Activated CD8-positive, alpha-beta T cell treated with anti-CD3 and anti-CD28 coated beads, Interleukin-2, amount 10 ng/mL, durations not matched to agents 7 days and 5 days (primary cell): ENCODE results near the gene GPRIN3. TPM values are rescaled to one million over a fixed set of nuclear protein-coding genes. Genes with fewer than 3 reads are reported as not detected.

Experiments
- ATAC-seq: fragments of 150-1000 bp; cut with Tn5 transposase; one replicate; pipeline ENCODE4 v1.10.0; 2021; ENCODE audit warnings: moderate library complexity
- CTCF ChIA-PET: fragments of 350-600 bp; sonication (Branson Sonifier 250); formaldehyde crosslinking; loops from one replicate; lab custom pipeline; 2021; ENCODE audit warnings: antibody characterized with exemption; lab: Charles Lee
- POLR2A ChIA-PET: fragments of 350-600 bp; sonication (Branson Sonifier 250); formaldehyde crosslinking; loops from one replicate; lab custom pipeline; 2021; ENCODE audit warnings: antibody characterized with exemption; lab: Charles Lee
- DNase-seq: peaks from one replicate; pipeline ENCODE4 v3.0.0-alpha.2; 2020
- H3K27ac Mint-ChIP-seq: one replicate; pipeline ENCODE4 v1.8.0; 2021; ENCODE audit warnings: mild to moderate bottlenecking, mixed read lengths
- H3K27me3 Mint-ChIP-seq: one replicate; pipeline ENCODE4 v1.8.0; 2021; ENCODE audit warnings: low read depth, mixed read lengths
- H3K36me3 Mint-ChIP-seq: one replicate; pipeline ENCODE4 v1.8.0; 2021; ENCODE audit warnings: low read depth, mixed read lengths
- H3K4me1 Mint-ChIP-seq: one replicate; pipeline ENCODE4 v1.8.0; 2021; ENCODE audit warnings: low read depth, mixed read lengths
- H3K4me3 Mint-ChIP-seq: one replicate; pipeline ENCODE4 v1.8.0; 2021; ENCODE audit warnings: mild to moderate bottlenecking, mixed read lengths
- H3K9me3 Mint-ChIP-seq: one replicate; pipeline ENCODE4 v1.8.0; 2022; ENCODE audit warnings: mixed read lengths; ENCODE audit not compliant: insufficient read depth
- total RNA-seq, 2 experiments: library from RNA; stranded (reverse); gene quantifications; one replicate each; pipeline ENCODE4 v1.2.3, GENCODE V29; 2021

GPRIN3 gene
- total RNA-seq, 2 experiments from 2014 or later = 40.6 to 40.8 TPM

DNA sequence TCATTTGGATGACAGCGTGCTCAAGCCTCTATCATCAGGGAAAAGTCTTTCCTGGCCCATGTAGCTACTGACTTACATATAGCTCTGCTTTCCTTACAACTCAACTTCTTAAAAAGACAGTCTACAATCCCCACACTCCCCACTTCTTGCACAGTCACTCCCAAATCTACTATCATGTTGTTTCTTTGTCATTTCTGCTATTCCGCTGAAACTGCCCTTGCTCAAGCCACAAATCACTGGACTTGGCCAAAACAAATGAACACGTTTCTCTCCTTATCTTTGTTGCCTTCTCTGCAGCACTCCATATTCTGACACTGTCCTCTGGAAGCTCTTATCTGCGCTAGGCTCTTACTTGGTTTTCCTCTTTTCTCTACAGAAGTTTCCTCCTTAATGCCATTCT, 28.2 kb downstream of the GPRIN3 start:
- peaks cover 3% of the 10 kb centered on the region for H3K9me3 Mint-ChIP-seq
- no peak overlapping the region for H3K27ac Mint-ChIP-seq
- DNase-seq (no peak), ATAC-seq (no peak)
- peaks cover 63% of the 10 kb centered on the region for H3K36me3 Mint-ChIP-seq
- ChIA-PET POLR2A (interaction anchor here (1.0 kb wide), 1 partner anchor 10 kb away, joined by 4 read pairs; no protein-coding TSS in a partner anchor), CTCF (interaction anchor here (1.0 to 4.2 kb wide), 3 partner anchors 21 to 26 kb away, joined by 3 to 15 read pairs (median 6); no protein-coding TSS in a partner anchor)
- peaks cover 30% of the 10 kb centered on the region for H3K4me1 Mint-ChIP-seq
- no peak overlapping the region for H3K4me3 Mint-ChIP-seq
- H3K27me3 Mint-ChIP-seq = no peaks in the 10 kb centered on the region

DNA sequence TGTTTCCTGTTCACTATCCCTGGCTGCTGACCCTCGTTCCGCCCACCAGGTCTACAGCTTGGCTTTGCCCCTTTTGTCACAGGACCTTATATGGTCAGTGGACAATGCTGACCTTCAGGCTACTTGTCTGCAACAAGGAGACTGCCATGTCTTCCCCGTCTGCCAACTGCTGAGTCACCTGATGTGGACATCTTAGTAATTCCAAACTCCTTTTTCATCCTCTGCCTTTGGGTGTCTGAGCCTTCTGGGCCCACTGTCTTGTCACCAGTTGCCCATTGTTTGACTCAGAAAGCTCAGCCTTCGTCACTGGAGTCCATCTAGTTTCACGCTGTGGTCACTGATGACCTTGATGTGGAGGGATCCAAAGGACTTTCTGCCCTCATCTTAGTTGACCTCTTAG, 30.2 kb downstream of the GPRIN3 start:
- ATAC-seq = no peak
- ChIA-PET CTCF (interaction anchor here (0.7 to 4.2 kb wide), 6 partner anchors 9 to 51 kb away, joined by 3 to 15 read pairs (median 4); no protein-coding TSS in a partner anchor), POLR2A (no interaction called here)
- peaks cover 58% of the 10 kb centered on the region for H3K36me3 Mint-ChIP-seq
- no peaks in the 10 kb centered on the region for H3K27me3 Mint-ChIP-seq
- H3K27ac Mint-ChIP-seq = no peak overlapping the region
- H3K4me3 Mint-ChIP-seq = no peak overlapping the region
- no peak for DNase-seq
- H3K4me1 Mint-ChIP-seq = peaks cover 20% of the 10 kb centered on the region
- H3K9me3 Mint-ChIP-seq = peaks cover 3% of the 10 kb centered on the region

DNA sequence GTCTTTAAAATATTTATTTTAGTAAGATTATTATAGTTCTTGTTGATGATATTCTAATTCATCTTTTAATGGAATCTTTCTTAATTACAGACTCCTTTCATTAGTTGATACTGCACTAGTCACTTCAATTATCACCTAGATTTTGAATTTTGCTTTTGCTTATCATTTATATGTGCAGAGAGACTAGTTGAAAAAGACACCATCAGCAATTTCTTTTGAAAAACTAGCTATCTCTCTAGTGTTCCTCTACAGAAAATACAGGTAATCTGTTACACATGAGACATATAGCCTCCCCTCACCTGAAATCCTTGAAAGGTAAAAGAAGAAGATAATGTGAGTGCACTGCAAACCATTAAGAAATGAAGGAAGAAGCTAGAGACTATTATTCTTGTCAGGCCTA, 31.3 kb downstream of the GPRIN3 start:
- no peak for ATAC-seq
- no peak for DNase-seq
- Mint-ChIP-seq H3K9me3 (no peaks in the 10 kb centered on the region), H3K36me3 (peaks cover 61% of the 10 kb centered on the region), H3K27ac (no peak overlapping the region), H3K27me3 (no peaks in the 10 kb centered on the region), H3K4me3 (no peak overlapping the region), H3K4me1 (peaks cover 26% of the 10 kb centered on the region)
- CTCF ChIA-PET = interaction anchor here (0.7 to 1.7 kb wide), 6 partner anchors 16 to 50 kb away, joined by 3 to 6 read pairs (median 4); no protein-coding TSS in a partner anchor
- POLR2A ChIA-PET = no interaction called here

DNA sequence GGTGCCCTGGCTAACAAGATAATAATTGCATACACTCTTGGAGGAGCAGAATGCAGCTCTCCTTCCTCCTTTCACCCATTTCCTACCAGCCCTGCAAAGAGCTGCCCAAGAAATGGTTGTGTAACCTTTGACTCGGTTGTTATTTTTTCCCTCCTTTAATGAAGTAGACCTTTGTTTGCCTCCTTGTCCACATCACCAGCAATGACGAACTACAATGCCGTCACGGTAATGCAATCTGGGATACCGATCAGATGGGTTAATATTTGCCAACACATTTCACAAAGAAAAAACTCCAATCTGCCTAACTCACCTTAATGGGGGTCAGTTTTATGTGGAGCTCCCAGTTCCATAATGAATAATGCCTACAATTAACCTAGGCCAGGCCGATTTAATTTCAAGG, 32.0 kb downstream of the GPRIN3 start:
- no peak overlapping the region for H3K4me3 Mint-ChIP-seq
- H3K4me1 Mint-ChIP-seq = peaks cover 33% of the 10 kb centered on the region
- POLR2A ChIA-PET = interaction anchor here (1.5 kb wide), 1 partner anchor 20 kb away, joined by 4 read pairs; no protein-coding TSS in a partner anchor

DNA sequence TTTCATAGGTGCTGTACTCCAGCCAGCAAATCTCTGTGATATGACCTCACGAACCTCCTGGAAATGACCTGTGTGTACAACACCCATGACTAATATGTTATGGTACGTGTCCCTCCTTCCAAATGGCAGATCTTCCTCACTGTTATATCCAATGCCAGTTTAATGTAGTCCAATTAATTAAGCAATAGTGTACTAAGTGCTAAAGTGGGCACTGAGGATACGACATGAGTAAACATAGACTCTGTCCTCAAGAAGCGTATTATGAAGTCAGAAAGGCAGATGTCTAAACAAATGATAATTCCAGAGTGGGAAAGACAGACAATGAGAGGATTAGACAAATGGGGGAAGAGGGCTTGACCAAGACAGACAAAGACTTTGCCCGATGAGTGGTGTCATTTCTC, 33.9 kb downstream of the GPRIN3 start:
- ChIA-PET CTCF (interaction anchor here (1.4 kb wide), 1 partner anchor 21 kb away, joined by 3 read pairs; no protein-coding TSS in a partner anchor), POLR2A (no interaction called here)
- ATAC-seq = no peak
- H3K4me1 Mint-ChIP-seq = peaks cover 40% of the 10 kb centered on the region
- no peaks in the 10 kb centered on the region for H3K27me3 Mint-ChIP-seq
- H3K36me3 Mint-ChIP-seq = peaks cover 73% of the 10 kb centered on the region
- no peaks in the 10 kb centered on the region for H3K9me3 Mint-ChIP-seq
- DNase-seq = no peak
- H3K27ac Mint-ChIP-seq = no peak overlapping the region
- H3K4me3 Mint-ChIP-seq = no peak overlapping the region

More for the DNA sequence above, 32.0 kb downstream of the GPRIN3 start:
- Mint-ChIP-seq H3K9me3 (no peaks in the 10 kb centered on the region), H3K27ac (no peak overlapping the region), H3K27me3 (no peaks in the 10 kb centered on the region), H3K36me3 (peaks cover 63% of the 10 kb centered on the region)
- DNase-seq = no peak
- ATAC-seq = no peak
- CTCF ChIA-PET = interaction anchor here (1.0 to 1.7 kb wide), 2 partner anchors 15 to 19 kb away, joined by 3 to 4 read pairs; no protein-coding TSS in a partner anchor

DNA sequence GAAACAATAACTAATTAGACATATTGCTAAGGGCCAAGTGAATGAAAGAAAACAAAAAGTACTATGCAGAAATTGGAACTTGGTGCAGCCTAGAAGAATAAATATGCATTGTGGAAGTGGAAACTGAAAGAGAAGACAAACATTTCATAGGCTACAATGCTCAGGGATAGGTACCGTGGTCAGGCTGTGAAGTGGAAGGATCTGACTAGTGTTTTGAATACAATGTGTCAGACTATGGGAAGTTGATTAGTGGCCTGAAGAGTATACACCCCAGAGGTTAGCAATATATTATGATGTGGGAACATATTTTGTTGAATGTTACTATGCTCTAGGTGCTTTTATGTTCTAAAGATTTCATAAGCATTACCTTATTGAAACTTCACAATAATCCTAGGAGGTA, 36.8 kb downstream of the GPRIN3 start:
- Mint-ChIP-seq H3K36me3 (peaks cover 71% of the 10 kb centered on the region), H3K4me3 (no peak overlapping the region), H3K27me3 (no peaks in the 10 kb centered on the region), H3K4me1 (peaks cover 45% of the 10 kb centered on the region), H3K9me3 (peaks cover 4% of the 10 kb centered on the region), H3K27ac (no peak overlapping the region)
- ChIA-PET POLR2A (interaction anchor here (1.4 kb wide), 1 partner anchor 24 kb away, joined by 3 read pairs; no protein-coding TSS in a partner anchor), CTCF (interaction anchor here (1.0 to 1.5 kb wide), 2 partner anchors 15 to 28 kb away, joined by 3 read pairs; no protein-coding TSS in a partner anchor)
- ATAC-seq = peak; percentile 79
- DNase-seq = no peak

DNA sequence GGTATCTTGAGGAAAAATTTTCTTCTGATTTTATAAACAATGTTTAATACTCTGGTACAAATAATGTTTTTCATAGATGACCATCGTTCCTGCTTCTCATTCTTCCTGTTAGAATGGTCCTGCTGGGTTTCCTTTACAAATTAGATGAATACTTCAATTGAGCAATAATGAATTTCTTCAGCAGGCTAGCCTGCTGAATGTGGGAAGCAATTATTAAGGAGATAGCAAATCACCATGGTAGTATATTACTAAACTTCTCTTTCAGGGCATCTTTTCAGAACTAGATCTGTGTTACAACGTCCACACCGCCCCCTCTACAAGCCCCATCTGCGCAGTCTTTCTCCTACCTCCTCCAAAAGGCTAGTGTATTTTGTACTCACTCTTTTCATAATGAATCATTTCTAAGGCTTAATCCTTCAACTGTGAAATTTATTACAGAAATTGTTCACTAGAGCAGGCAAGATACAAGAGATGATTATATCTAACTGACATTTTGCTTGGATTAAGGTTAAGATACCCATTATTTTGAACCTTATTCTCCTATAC, 38.4 kb downstream of the GPRIN3 start:
- Mint-ChIP-seq H3K4me3 (no peak overlapping the region), H3K27me3 (no peaks in the 10 kb centered on the region), H3K36me3 (peaks cover 68% of the 10 kb centered on the region), H3K4me1 (peaks cover 48% of the 10 kb centered on the region), H3K9me3 (peaks cover 14% of the 10 kb centered on the region), H3K27ac (no peak overlapping the region)
- ChIA-PET CTCF (interaction anchor here (0.8 to 1.2 kb wide), 3 partner anchors 8 to 43 kb away, joined by 3 to 5 read pairs (median 4); no protein-coding TSS in a partner anchor), POLR2A (no interaction called here)
- no peak for DNase-seq
- no peak for ATAC-seq

DNA sequence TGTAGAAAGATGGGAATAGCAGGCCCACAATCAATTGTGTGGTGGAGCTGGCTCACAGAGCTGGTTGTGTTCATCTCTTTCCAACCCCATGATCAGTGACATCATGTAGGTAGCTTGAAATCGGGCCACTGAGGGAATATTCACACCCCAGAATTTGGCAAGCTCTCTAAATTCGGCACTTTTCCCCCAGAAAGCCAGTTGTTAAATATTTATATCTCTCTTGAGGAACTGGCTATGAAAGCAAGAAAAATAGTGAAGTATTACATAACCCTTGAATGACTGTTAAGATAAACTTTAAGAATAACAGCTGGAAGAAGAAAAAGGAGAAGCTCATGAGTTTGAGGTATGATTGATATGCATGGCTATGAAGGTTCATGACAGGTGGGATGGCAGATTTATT, 38.9 kb downstream of the GPRIN3 start:
- ChIA-PET CTCF (interaction anchor here (0.8 to 1.2 kb wide), 3 partner anchors 9 to 42 kb away, joined by 3 to 5 read pairs (median 4); no protein-coding TSS in a partner anchor), POLR2A (no interaction called here)
- Mint-ChIP-seq H3K4me1 (peaks cover 51% of the 10 kb centered on the region), H3K9me3 (peaks cover 18% of the 10 kb centered on the region), H3K4me3 (no peak overlapping the region), H3K27ac (no peak overlapping the region), H3K27me3 (no peaks in the 10 kb centered on the region), H3K36me3 (peaks cover 68% of the 10 kb centered on the region)
- ATAC-seq (no peak), DNase-seq (no peak)

DNA sequence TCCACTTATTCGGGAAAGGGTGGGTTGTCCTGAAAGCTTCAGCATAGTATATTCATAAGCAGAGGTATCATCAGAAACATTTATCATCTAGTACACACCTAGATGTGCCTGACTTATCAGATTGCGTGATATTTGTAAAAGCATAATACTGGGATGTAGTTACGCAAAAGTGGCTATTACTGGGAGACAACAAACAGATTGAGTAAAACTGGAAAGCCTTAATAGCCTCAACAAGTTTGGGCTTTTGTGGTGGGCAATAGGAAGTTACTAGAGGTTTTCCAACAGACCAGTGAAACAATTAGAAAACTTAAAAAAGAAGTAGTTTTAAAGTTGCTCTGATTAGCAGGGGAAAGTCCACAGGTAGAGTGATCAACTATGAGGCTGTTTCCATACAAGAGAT, 39.8 kb downstream of the GPRIN3 start:
- Mint-ChIP-seq H3K4me3 (no peak overlapping the region), H3K4me1 (peaks cover 57% of the 10 kb centered on the region), H3K36me3 (peaks cover 74% of the 10 kb centered on the region), H3K27me3 (no peaks in the 10 kb centered on the region), H3K27ac (no peak overlapping the region), H3K9me3 (peaks cover 18% of the 10 kb centered on the region)
- DNase-seq = no peak
- POLR2A ChIA-PET = no interaction called here
- CTCF ChIA-PET = no interaction called here
- ATAC-seq = no peak

DNA sequence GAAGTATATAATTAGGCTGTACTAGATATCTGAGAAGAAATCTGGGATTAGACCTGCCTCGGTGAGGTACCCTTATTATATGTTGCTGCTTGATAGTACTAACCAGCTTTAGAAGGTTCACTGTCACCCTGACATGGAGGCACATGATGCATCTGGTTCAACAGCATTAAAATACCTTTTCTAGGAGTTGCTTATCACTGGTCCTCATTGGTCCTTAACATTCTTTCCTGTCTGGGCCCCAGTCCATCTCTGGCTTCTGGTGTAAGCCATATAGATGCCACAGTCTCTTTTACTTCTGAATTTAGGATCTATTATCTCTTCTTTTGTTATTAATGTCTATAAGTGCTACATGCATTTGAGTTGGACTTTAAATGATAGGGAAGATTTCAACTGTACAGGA, 40.2 kb downstream of the GPRIN3 start:
- Mint-ChIP-seq H3K27me3 (no peaks in the 10 kb centered on the region), H3K9me3 (peaks cover 18% of the 10 kb centered on the region), H3K4me1 (peaks cover 53% of the 10 kb centered on the region), H3K36me3 (peaks cover 73% of the 10 kb centered on the region), H3K4me3 (no peak overlapping the region), H3K27ac (no peak overlapping the region)
- ChIA-PET CTCF (no interaction called here), POLR2A (no interaction called here)
- DNase-seq = no peak
- ATAC-seq = no peak

DNA sequence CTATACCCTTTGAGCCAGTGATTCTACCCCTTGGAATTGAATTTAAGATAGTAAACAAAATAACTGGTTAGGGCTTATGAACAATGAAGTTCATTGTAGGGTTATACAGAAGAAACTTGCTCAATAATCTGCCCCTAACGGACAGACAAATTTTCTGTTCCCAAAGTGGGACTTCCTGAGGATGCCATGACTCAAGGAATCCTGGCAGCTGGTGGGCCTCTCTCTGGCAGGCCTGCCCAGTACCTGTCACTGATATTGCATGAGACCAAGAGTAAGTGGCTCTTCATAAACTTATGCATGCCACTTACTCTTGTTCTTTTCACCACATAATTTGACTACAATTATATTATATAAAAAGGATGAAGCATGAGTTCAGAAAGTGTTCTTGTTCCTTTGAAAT, 41.5 kb downstream of the GPRIN3 start:
- H3K4me1 Mint-ChIP-seq = peaks cover 42% of the 10 kb centered on the region
- no peak overlapping the region for H3K27ac Mint-ChIP-seq
- DNase-seq = no peak
- no peaks in the 10 kb centered on the region for H3K27me3 Mint-ChIP-seq
- peaks cover 68% of the 10 kb centered on the region for H3K36me3 Mint-ChIP-seq
- no peak for ATAC-seq
- CTCF ChIA-PET = interaction anchor here (0.9 kb wide), 1 partner anchor 11 kb away, joined by 3 read pairs; no protein-coding TSS in a partner anchor
- no peak overlapping the region for H3K4me3 Mint-ChIP-seq
- POLR2A ChIA-PET = no interaction called here
- H3K9me3 Mint-ChIP-seq = peaks cover 18% of the 10 kb centered on the region

DNA sequence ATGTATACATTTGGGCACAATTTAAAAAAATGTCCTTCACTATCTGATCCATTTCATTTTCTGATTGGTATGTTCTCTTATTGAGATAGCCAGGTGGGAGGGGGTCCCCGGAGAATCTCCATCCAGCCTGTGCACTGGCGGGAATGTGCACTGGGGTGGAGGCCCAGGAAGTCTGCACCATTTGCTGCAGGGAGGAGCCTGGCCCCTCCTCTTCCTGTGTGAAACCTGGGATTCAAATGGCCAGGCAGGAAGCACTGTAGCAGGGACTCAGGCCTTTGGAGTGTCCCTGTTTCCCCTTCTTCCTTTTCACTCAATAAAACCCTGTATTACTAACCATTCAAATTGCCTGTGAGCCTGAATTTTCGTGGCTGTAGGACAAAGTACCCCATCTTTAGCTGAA, 44.3 kb downstream of the GPRIN3 start:
- H3K4me3 Mint-ChIP-seq = no peak overlapping the region

More for the DNA sequence above, 44.3 kb downstream of the GPRIN3 start:
- ATAC-seq (no peak), DNase-seq (no peak)
- POLR2A ChIA-PET = no interaction called here
- Mint-ChIP-seq H3K36me3 (peaks cover 59% of the 10 kb centered on the region), H3K27me3 (no peaks in the 10 kb centered on the region), H3K9me3 (peaks cover 18% of the 10 kb centered on the region), H3K4me1 (peaks cover 47% of the 10 kb centered on the region), H3K27ac (no peak overlapping the region)
- CTCF ChIA-PET = interaction anchor here (1.0 to 1.6 kb wide), 2 partner anchors 37 to 91 kb away, joined by 3 to 5 read pairs; no protein-coding TSS in a partner anchor
